HepG2 (cell line): Measurements from ENCODE around the gene C5. TPM values are rescaled to one million over a fixed set of nuclear protein-coding genes. Genes with fewer than 3 reads are reported as not detected.

Experiments used
- ATAC-seq: fragments of 200-7000 bp; cut with Tn5 transposase; 3 replicates; pipeline ENCODE4 v1.9.1; 2020; ENCODE audit warnings: mild to moderate bottlenecking, moderate library complexity
- BruUV-seq: library from RNA; stranded (reverse); fragments of 400-500 nt; replicated peaks from 2 replicates; lab custom pipeline; 2021; lab: Mats Ljungman, UMichigan
- CTCF ChIA-PET: fragments of 300-600 bp; formaldehyde crosslinking; extraction: SDS; loops from one replicate; lab custom pipeline; 2021; ENCODE audit warnings: low total read pairs, inconsistent platforms, low intra/inter-chr PET ratio; lab: Yijun Ruan, JAX
- POLR2A ChIA-PET: fragments of 350-600 bp; sonication (Branson Sonifier 250); formaldehyde crosslinking; loops from one replicate; lab custom pipeline; 2020; ENCODE audit warnings: antibody characterized with exemption, inconsistent platforms; lab: Yijun Ruan, JAX
- DNase-seq: peaks from one replicate; pipeline ENCODE4 v3.0.0-alpha.2; 2015; ENCODE audit warnings: low spot score
- FAIRE-seq: peaks from 3 replicates; lab custom pipeline; 2011; peaks lifted over from hg19 to GRCh38; lab: Jason Lieb, UNC
- H2AFZ ChIP-seq: one replicate; pipeline ENCODE4 v1.6.1; 2011; ENCODE audit warnings: low read length, inconsistent platforms
- H3K27ac ChIP-seq: fragments of 300-600 bp; 3 replicates; pipeline ENCODE4 v1.8.0; 2011; ENCODE audit warnings: mixed run types, mild to moderate bottlenecking, mixed read lengths, low read length, inconsistent platforms; ENCODE audit not compliant: insufficient read depth; ENCODE audit errors: extremely low read length
- H3K27me3 ChIP-seq, 2 experiments: fragments of 200-600 bp in 1 of 2; 2 replicates in 1 of 2; 3 replicates in 1 of 2; pipeline versions ENCODE4 v1.6.0 to v1.8.0; 2011; ENCODE audit warnings: low read length in 2 of 2, mild to moderate bottlenecking in 2 of 2, moderate library complexity in 2 of 2, inconsistent platforms in 1 of 2; ENCODE audit not compliant: insufficient read depth in 2 of 2, control insufficient read depth in 1 of 2
- H3K36me3 ChIP-seq, 2 experiments: fragments of 200-600 bp in 1 of 2; replicated peaks in 1 of 2; 2 replicates in 1 of 2; 3 replicates in 1 of 2; pipeline versions ENCODE4 v1.5.1 to v1.8.0; 2011; ENCODE audit warnings: low read length in 2 of 2, inconsistent platforms in 1 of 2; ENCODE audit not compliant: insufficient read depth in 2 of 2, control insufficient read depth in 1 of 2
- H3K4me1 ChIP-seq: 2 replicates; pipeline ENCODE4 v1.5.1; 2012; ENCODE audit warnings: low read length, inconsistent platforms; ENCODE audit not compliant: insufficient read depth
- H3K4me2 ChIP-seq: 2 replicates; pipeline ENCODE4 v1.6.0; 2011; ENCODE audit warnings: low read depth, low read length, inconsistent platforms
- H3K4me3 ChIP-seq, 3 experiments: fragments of 200-600 bp in 1 of 3; sonication (generic), shearing (Covaris generic) in 1 of 3; replicated peaks in 1 of 3; 2 replicates each; pipeline ENCODE4 v1.5.1; 2011 to 2016; ENCODE audit warnings: low read length in 3 of 3, inconsistent platforms in 2 of 3, low read depth in 2 of 3, mild to moderate bottlenecking in 2 of 3, control low read depth in 1 of 3, mixed read lengths in 1 of 3; ENCODE audit not compliant: insufficient read depth in 1 of 3
- H3K79me2 ChIP-seq: one replicate; pipeline ENCODE4 v1.6.1; 2011; ENCODE audit warnings: low read length, inconsistent platforms; ENCODE audit not compliant: insufficient read depth
- H3K9ac ChIP-seq: 2 replicates; pipeline ENCODE4 v1.6.0; 2011; ENCODE audit warnings: mild to moderate bottlenecking, low read depth, low read length, inconsistent platforms; ENCODE audit not compliant: insufficient read depth
- H3K9me3 ChIP-seq: 2 replicates; pipeline ENCODE4 v1.5.1; 2012; ENCODE audit warnings: mild to moderate bottlenecking, low read length
- H4K20me1 ChIP-seq: 2 replicates; pipeline ENCODE4 v1.6.0; 2011; ENCODE audit warnings: inconsistent platforms, mild to moderate bottlenecking, low read length, moderate library complexity; ENCODE audit not compliant: insufficient read depth
- BHLHE40 ChIP-seq: IDR thresholded peaks from 2 replicates; pipeline ENCODE4 v1.6.1; 2011; ENCODE audit warnings: low read length, improper control_type of control experiment
- CEBPG ChIP-seq: IDR thresholded peaks from 2 replicates; pipeline ENCODE4 v1.6.1; 2016
- CSRNP1 ChIP-seq: sonication (generic); formaldehyde crosslinking; IDR thresholded peaks from 2 replicates; pipeline ENCODE4 v1.8.1; 2023; ENCODE audit warnings: mild to moderate bottlenecking, missing genetic modification reagents
- DPF2 ChIP-seq: sonication (generic); formaldehyde crosslinking; IDR thresholded peaks from 2 replicates; pipeline ENCODE4 v1.4.0; 2020; ENCODE audit warnings: mild to moderate bottlenecking, low read depth, missing genetic modification reagents, borderline replicate concordance
- GLI4 ChIP-seq: sonication (generic); formaldehyde crosslinking; IDR thresholded peaks from 2 replicates; pipeline ENCODE4 v1.5.1; 2020; ENCODE audit warnings: missing genetic modification reagents, mild to moderate bottlenecking, moderate library complexity, borderline replicate concordance
- HNRNPH1 ChIP-seq: fragments of 200-400 bp; formaldehyde crosslinking; optimal IDR thresholded peaks from 2 replicates; pipeline ENCODE3; 2017; ENCODE audit warnings: mild to moderate bottlenecking, low read depth, low read length
- KDM5B ChIP-seq: sonication (generic); formaldehyde crosslinking; IDR thresholded peaks from 2 replicates; pipeline ENCODE4 v1.4.0; 2020; ENCODE audit warnings: missing genetic modification reagents, mild to moderate bottlenecking, borderline replicate concordance
- NPAS2 ChIP-seq: sonication (generic); formaldehyde crosslinking; IDR thresholded peaks from 2 replicates; pipeline ENCODE4 v1.8.0; 2022; ENCODE audit warnings: mild to moderate bottlenecking, missing genetic modification reagents, borderline replicate concordance
- PRDM10 ChIP-seq: sonication (generic); formaldehyde crosslinking; IDR thresholded peaks from 2 replicates; pipeline ENCODE4 v1.4.0; 2020; ENCODE audit warnings: low read depth, missing genetic modification reagents
- ZIK1 ChIP-seq: sonication (generic); formaldehyde crosslinking; IDR thresholded peaks from 2 replicates; pipeline ENCODE4 v1.5.0; 2020; ENCODE audit warnings: mild to moderate bottlenecking, low read depth, missing genetic modification reagents, borderline replicate concordance
- ZNF547 ChIP-seq: sonication (generic); formaldehyde crosslinking; IDR thresholded peaks from 2 replicates; pipeline ENCODE4 v1.5.1; 2020; ENCODE audit warnings: mild to moderate bottlenecking, missing genetic modification reagents
- ZNF552 ChIP-seq: sonication (generic); formaldehyde crosslinking; IDR thresholded peaks from 2 replicates; pipeline ENCODE4 v1.9.0; 2022; ENCODE audit warnings: missing genetic modification reagents, mild to moderate bottlenecking, borderline replicate concordance
- ZNF562 ChIP-seq: sonication (generic); formaldehyde crosslinking; IDR thresholded peaks from 2 replicates; pipeline ENCODE4 v1.8.0; 2022; ENCODE audit warnings: missing genetic modification reagents, borderline replicate concordance
- ZNF589 ChIP-seq: sonication (generic); formaldehyde crosslinking; conservative IDR thresholded peaks from 2 replicates; pipeline ENCODE4 v1.8.0; 2022; ENCODE audit warnings: mild to moderate bottlenecking, moderate library complexity, missing genetic modification reagents
- WGBS: methylation state at CpG from one replicate; pipeline ENCODE4 v1.1.6; 2017; ENCODE audit warnings: low lambda C conversion rate; 5-methylcytosine and 5-hydroxymethylcytosine counted together
- in situ Hi-C: cut with HindIII; loops from 2 replicates; pipeline ENCODE4 v1.10.0; 2017; ENCODE audit warnings: low pct_unique_long_range_greater_than_20kb; ENCODE audit not compliant: extremely low pct_ligation_motif_present
- intact Hi-C: fragments of 100-400 bp; cut with micrococcal nuclease; formaldehyde crosslinking; loops from one replicate; pipeline ENCODE4 v1.10.0; 2022; ENCODE audit not compliant: unreplicated experiment
- polyA plus RNA-seq, 8 experiments: library from polyadenylated mRNA; depleted of rRNA in 3 of 8; stranded (reverse) in 7 of 8; unstranded in 1 of 8; fragments of >200 nt; fragmentation: Illumina TruSeq in 4 of 8; extraction: Trizol in 4 of 8; gene quantifications; 2 replicates each; pipeline versions ENCODE4 v1.2.1 to v1.2.3, GENCODE V29; 2011 to 2016; ENCODE audit warnings: low read depth in 4 of 8, missing spikeins in 1 of 8, mixed read lengths in 1 of 8; ENCODE audit not compliant: insufficient read depth in 1 of 8
- total RNA-seq, 5 experiments: library from RNA; depleted of rRNA; stranded (reverse); fragments of >200 nt; fragmentation: Illumina TruSeq; extraction: Trizol; gene quantifications; 2 replicates each; pipeline ENCODE4 v1.2.3, GENCODE V29; 2016; ENCODE audit warnings: low read depth in 1 of 5

Gene C5
- total and polyA plus RNA-seq, 2 of the 13 experiments (the other 11 are each of a cell fraction or from before 2014, with no cell fraction given): 57.6 to 192 TPM

- no peak for ATAC-seq
- ChIA-PET POLR2A (no interaction called here), CTCF (no interaction called here)
- DNase-seq: no peak
- Histone ChIP-seq H3K9ac (no peak overlapping the region), H3K4me1 (no peaks in the 10 kb centered on the region), H3K36me3 (peaks cover 0 to 3% of the 10 kb centered on the region in 2 experiments; a peak in 1 of 5 replicates), H3K79me2 (no peaks in the 10 kb centered on the region), H3K4me3 (no peak overlapping the region), H3K27ac (no peak overlapping the region), H3K4me2 (no peak overlapping the region), H3K9me3 (no peaks in the 10 kb centered on the region), H2AFZ (no peak overlapping the region), H4K20me1 (no peaks in the 10 kb centered on the region), H3K27me3 (no peaks in the 10 kb centered on the region)
- 29% methylated on average over 1 of the region's 1 CpG for WGBS
- TF ChIP-seq BHLHE40: no peak
- no peak for TF ChIP-seq DPF2
- TF ChIP-seq GLI4 (CRISPR knock-in tag): no peak
- TF ChIP-seq CSRNP1 (CRISPR knock-in tag): no peak
- no peak for TF ChIP-seq HNRNPH1
- BruUV-seq: no TSS peak
- intact Hi-C loops (no loop called here), in situ Hi-C loops (no loop called here)
- no peak for FAIRE-seq
Observed at GRCh38 chr9:121085661-121086060, 35.6 kb upstream of the C5 start.

GRCh38 chr9:121082075-121082474 is 32.0 kb upstream of the C5 start:
- no peaks in the 10 kb centered on the region for H3K4me1 ChIP-seq
- no peak overlapping the region for H3K27ac ChIP-seq
- no peaks in the 10 kb centered on the region for H3K27me3 ChIP-seq
- FAIRE-seq (no peak), ATAC-seq (no peak), DNase-seq (no peak)
- ChIA-PET CTCF (no interaction called here), POLR2A (no interaction called here)
- WGBS: 90% methylated on average over 1 of the region's 1 CpG
- H3K79me2 ChIP-seq: no peaks in the 10 kb centered on the region
- H3K9ac ChIP-seq: no peak overlapping the region
- intact Hi-C loops: no loop called here
- peaks cover 0 to 3% of the 10 kb centered on the region in 2 experiments; a peak in 1 of 5 replicates for H3K36me3 ChIP-seq
- no peak overlapping the region for H3K4me2 ChIP-seq
- no peaks in the 10 kb centered on the region for H4K20me1 ChIP-seq
- in situ Hi-C loops: no loop called here
- no peak overlapping the region for H3K4me3 ChIP-seq
- BruUV-seq: no TSS peak
- H3K9me3 ChIP-seq: no peaks in the 10 kb centered on the region
- H2AFZ ChIP-seq: no peak overlapping the region
- TF ChIP-seq CEBPG (CRISPR knock-in tag) (no peak), NPAS2 (CRISPR knock-in tag) (no peak), KDM5B (CRISPR knock-in tag) (no peak), ZNF552 (no peak), ZNF589 (CRISPR knock-in tag) (no peak), PRDM10 (CRISPR knock-in tag) (no peak), BHLHE40 (no peak), ZNF562 (CRISPR knock-in tag) (no peak), ZIK1 (CRISPR knock-in tag) (no peak), ZNF547 (no peak)
